ENCODE data around the gene GID4.

GID4 gene

GRCh38 chr17:18031955-18032354, 7.3 kb upstream of the GID4 start:
- peak overlapping the region; percentile 73 to 92 (median 84) for H3K4me2 ChIP-seq
- TF ChIP-seq Cebpa-rat (IDR thresholded peaks at IDR 0.05) = 0 out of 22 replicates have a peak, but pooled peaks of 1 of the 11 experiments have one; percentile 29

DNA sequence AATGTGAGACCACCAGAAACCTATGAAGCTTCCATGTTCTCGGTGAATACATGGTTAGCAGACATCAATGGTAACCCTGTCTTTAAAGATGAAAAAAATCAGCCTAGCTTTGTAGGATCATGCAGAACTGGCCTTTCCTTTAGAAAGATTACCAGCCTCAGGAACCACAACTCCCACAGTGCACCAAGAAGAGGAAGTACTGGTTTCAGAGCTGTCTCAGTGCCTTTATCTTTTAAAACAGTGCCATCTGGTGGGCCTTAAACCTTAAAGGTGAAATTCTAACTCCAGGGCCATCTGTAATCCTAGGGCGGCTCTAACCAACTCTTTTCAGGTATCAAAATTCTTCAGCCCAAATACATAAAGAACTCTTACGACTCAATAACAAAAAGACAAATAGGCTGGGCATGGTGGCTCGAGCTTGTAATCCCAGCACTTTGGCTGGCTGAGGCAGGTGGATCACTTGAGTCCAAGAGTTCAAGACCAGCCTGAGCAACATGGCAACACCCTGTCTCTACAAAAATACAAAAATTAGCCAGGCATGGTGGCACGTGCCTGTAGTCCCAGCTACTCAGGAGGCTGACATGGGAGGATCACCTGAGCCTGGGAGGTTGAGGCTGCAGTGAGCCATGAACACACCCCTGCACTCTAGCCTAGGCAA, 5.6 kb upstream of the GID4 start:
- Histone ChIP-seq H3K4me2 (peak overlapping the region; percentile 73 to 92 (median 84)), H3K27ac (peak overlapping the region in 1 of 11 experiments; percentile 69; a peak in 1 of 22 replicates), H3K4me1 (peaks cover 48 to 64% (median 57%) of the 10 kb centered on the region in 10 experiments), H3K9me3 (replicated peaks in 1 of 11) (no peaks in the 10 kb centered on the region), H3K4me3 (no peak overlapping the region), H4K20me1 (peaks cover 23 to 66% (median 44%) of the 10 kb centered on the region in 11 experiments; a peak in 20 of 22 replicates), H3K9ac (no peak overlapping the region), H3K36me3 (0 out of 22 replicates have a peak, but pooled peaks cover 0 to 12% (median 0%) of the 10 kb centered on the region in 11 experiments), H3K27me3 (no peaks in the 10 kb centered on the region)
- no peak for TF ChIP-seq Cebpa-rat (IDR thresholded peaks at IDR 0.05)

More at GRCh38 chr17:18031955-18032354, 7.3 kb upstream of the GID4 start:
- H3K4me3 ChIP-seq = peak overlapping the region in 4 of 10 experiments; percentile 5 to 29 (median 12); a peak in 3 of 20 replicates
- H3K4me1 ChIP-seq = peaks cover 48 to 64% (median 58%) of the 10 kb centered on the region in 10 experiments
- H3K9me3 ChIP-seq (replicated peaks in 1 of 11) = no peaks in the 10 kb centered on the region
- peak overlapping the region; percentile 18 to 65 (median 50); a peak in 18 of 22 replicates for H3K9ac ChIP-seq
- peak overlapping the region; percentile 51 to 69 (median 61); a peak in 21 of 22 replicates for H3K27ac ChIP-seq
- H3K27me3 ChIP-seq = no peaks in the 10 kb centered on the region
- peaks cover 14 to 64% (median 34%) of the 10 kb centered on the region in 11 experiments; a peak in 19 of 22 replicates for H4K20me1 ChIP-seq
- peaks cover 6 to 25% (median 13%) of the 10 kb centered on the region in 11 experiments; a peak in 15 of 22 replicates for H3K36me3 ChIP-seq

- no peaks in the 10 kb centered on the region for H3K9me3 ChIP-seq (replicated peaks in 1 of 11)
- H3K4me2 ChIP-seq = no peak overlapping the region
- no peak overlapping the region for H3K27ac ChIP-seq
- no peak overlapping the region for H3K9ac ChIP-seq
- no peak overlapping the region for H3K4me3 ChIP-seq
- H3K27me3 ChIP-seq = no peaks in the 10 kb centered on the region
- 0 out of 22 replicates have a peak, but pooled peaks cover 0 to 12% (median 0%) of the 10 kb centered on the region in 11 experiments for H3K36me3 ChIP-seq
- TF ChIP-seq Cebpa-rat (IDR thresholded peaks at IDR 0.05) = no peak
- peaks cover 51 to 64% (median 57%) of the 10 kb centered on the region in 10 experiments for H3K4me1 ChIP-seq
- peaks cover 23 to 66% (median 46%) of the 10 kb centered on the region in 11 experiments; a peak in 20 of 22 replicates for H4K20me1 ChIP-seq
Observed at GRCh38 chr17:18035704-18036103, 3.5 kb upstream of the GID4 start.

DNA sequence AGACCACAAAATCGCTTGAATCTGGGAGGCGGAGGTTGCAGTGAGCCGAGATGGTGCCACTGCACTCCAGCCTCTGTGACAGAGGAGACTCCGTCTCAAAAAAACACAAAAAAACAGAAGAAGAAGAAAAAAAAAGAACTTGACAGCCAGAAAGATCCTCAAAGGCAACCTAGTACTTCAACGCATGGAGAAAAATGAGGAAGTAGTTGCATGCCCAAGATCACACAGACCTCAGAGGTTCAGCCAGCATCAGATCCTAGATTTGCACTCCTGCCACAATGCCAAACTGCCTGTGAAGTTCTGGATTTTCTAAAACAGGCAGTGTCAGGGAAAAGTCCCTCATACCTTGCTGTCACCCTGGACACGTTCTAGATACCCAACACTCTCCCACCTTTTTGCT, 1.7 kb upstream of the GID4 start:
- no peaks in the 10 kb centered on the region for H3K27me3 ChIP-seq
- H3K9me3 ChIP-seq (replicated peaks in 1 of 11) = no peaks in the 10 kb centered on the region
- no peak for TF ChIP-seq Cebpa-rat (IDR thresholded peaks at IDR 0.05)
- peaks cover 53 to 65% (median 56%) of the 10 kb centered on the region in 10 experiments for H3K4me1 ChIP-seq
- H3K9ac ChIP-seq = peak overlapping the region; percentile 5 to 94 (median 88); a peak in 18 of 22 replicates
- H3K4me3 ChIP-seq = peak overlapping the region; percentile 70 to 95 (median 86); a peak in 16 of 20 replicates
- H3K27ac ChIP-seq = peak overlapping the region in 8 of 11 experiments; percentile 5 to 85 (median 76); a peak in 13 of 22 replicates
- peak overlapping the region; percentile 90 to 99 (median 95) for H3K4me2 ChIP-seq
- H4K20me1 ChIP-seq = peaks cover 26 to 58% (median 51%) of the 10 kb centered on the region in 11 experiments; a peak in 20 of 22 replicates
- 0 out of 22 replicates have a peak, but pooled peaks cover 0 to 12% (median 0%) of the 10 kb centered on the region in 11 experiments for H3K36me3 ChIP-seq

DNA sequence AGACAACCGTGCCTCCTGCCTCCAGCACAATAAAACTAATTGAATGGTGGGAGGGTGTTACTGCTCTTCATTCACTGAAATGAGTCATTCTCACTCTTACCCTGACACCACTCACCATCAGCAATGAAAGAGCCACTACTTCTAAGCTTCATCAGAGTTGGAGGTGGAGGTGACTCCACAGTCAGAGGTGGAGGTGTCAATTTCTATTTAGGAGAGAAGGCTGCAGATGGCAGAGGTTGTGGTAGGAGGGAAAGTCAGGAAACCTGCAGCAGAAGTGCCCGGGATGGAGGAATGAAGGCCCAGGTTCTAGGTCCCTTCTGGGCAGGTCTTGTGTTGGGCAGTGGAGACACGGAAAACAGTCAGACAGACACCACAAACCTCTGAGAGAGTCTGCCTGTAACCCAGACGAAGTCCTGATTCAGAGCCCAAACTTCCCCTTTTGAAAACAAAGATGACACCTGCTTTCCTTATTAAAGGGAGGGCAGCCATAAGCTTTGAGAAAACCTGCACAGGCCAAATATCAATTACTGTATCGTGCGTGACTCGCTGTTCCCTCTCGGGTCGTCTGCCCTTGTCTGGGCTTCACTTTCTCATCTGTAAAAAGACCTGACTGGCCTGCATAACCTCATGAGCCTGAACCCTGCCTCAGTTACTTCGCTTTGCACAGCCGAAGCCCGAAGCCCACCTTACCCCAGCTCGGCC, 908 bp upstream of the GID4 start:
- Histone ChIP-seq H3K4me3 (peak overlapping the region; percentile 70 to 95 (median 86)), H3K27ac (peak overlapping the region; percentile 31 to 85 (median 76); a peak in 21 of 22 replicates), H4K20me1 (peaks cover 31 to 57% (median 46%) of the 10 kb centered on the region in 11 experiments; a peak in 19 of 22 replicates), H3K27me3 (no peaks in the 10 kb centered on the region), H3K9me3 (replicated peaks in 1 of 11) (no peaks in the 10 kb centered on the region), H3K36me3 (0 out of 22 replicates have a peak, but pooled peaks cover 0 to 12% (median 0%) of the 10 kb centered on the region in 11 experiments), H3K4me2 (peak overlapping the region; percentile 90 to 99 (median 95)), H3K4me1 (peaks cover 48 to 61% (median 52%) of the 10 kb centered on the region in 10 experiments), H3K9ac (peak overlapping the region; percentile 70 to 94 (median 89))
- no peak for TF ChIP-seq Cebpa-rat (IDR thresholded peaks at IDR 0.05)

GRCh38 chr17:18039535-18040260, 490 bp downstream of the GID4 start:
- Histone ChIP-seq H3K36me3 (peaks cover 1 to 21% (median 7%) of the 10 kb centered on the region in 11 experiments; a peak in 15 of 22 replicates), H3K4me1 (peaks cover 46 to 61% (median 49%) of the 10 kb centered on the region in 10 experiments), H3K27me3 (no peaks in the 10 kb centered on the region), H4K20me1 (peaks cover 23 to 60% (median 43%) of the 10 kb centered on the region in 11 experiments; a peak in 18 of 22 replicates), H3K9me3 (replicated peaks in 1 of 11) (no peaks in the 10 kb centered on the region), H3K4me3 (peak overlapping the region; percentile 70 to 95 (median 86)), H3K9ac (peak overlapping the region; percentile 86 to 94 (median 89)), H3K27ac (peak overlapping the region; percentile 75 to 85 (median 84)), H3K4me2 (peak overlapping the region; percentile 90 to 100 (median 99))
- TF ChIP-seq Cebpa-rat (IDR thresholded peaks at IDR 0.05) = no peak

DNA sequence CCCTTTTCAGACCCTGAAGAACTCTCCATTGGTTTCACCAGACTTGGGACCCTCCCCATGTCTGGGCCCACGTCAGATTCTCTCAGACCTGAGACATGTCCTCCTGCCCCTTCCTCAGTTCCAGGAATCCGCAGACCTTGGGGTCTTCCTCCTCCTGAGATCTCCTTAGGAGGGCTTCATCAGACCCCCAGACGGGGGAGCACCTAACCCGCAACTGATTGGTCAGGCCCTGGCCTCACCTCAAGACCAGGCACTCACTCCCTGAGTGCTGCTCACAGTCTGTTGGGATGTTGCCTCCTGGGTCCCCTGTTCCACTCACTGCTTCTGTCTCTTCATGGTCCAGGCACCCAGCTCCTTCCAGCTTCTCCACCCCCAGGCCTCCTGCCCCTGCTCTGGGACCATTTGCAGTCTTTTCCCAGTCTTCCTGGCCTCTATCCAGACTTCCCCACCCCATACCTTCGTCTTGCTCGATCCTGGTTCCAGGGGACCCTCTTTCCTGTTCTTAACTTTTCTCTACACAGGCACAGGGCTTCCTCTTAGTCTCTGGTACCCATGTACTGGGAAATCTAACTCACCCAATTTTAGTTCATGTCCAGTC, 1.2 kb downstream of the GID4 start:
- Histone ChIP-seq H3K4me1 (peaks cover 46 to 61% (median 49%) of the 10 kb centered on the region in 10 experiments), H3K4me3 (peak overlapping the region; percentile 70 to 95 (median 86)), H3K27me3 (no peaks in the 10 kb centered on the region), H3K4me2 (peak overlapping the region; percentile 90 to 100 (median 99)), H3K27ac (peak overlapping the region; percentile 75 to 85 (median 84); a peak in 21 of 22 replicates), H3K9ac (peak overlapping the region; percentile 86 to 94 (median 89)), H4K20me1 (peaks cover 20 to 57% (median 40%) of the 10 kb centered on the region in 11 experiments; a peak in 18 of 22 replicates), H3K9me3 (replicated peaks in 1 of 11) (no peaks in the 10 kb centered on the region), H3K36me3 (peaks cover 8 to 26% (median 13%) of the 10 kb centered on the region in 11 experiments; a peak in 20 of 22 replicates)
- no peak for TF ChIP-seq Cebpa-rat (IDR thresholded peaks at IDR 0.05)
